Epithelial cell of prostate (primary cell): ENCODE data around the gene PCDHGA11.
A peak's percentile ranks its signal among the peaks of the same experiment; 100 is the strongest.
"Not testable (repeated sequence)": the region's sequence is repeated elsewhere in the genome, so short reads cannot be mapped to it uniquely, and the experiment has no call there.

Source experiments
- DNase-seq: peaks from one replicate; pipeline ENCODE4 v3.0.0-alpha.2; 2011; ENCODE audit warnings: low read depth, low spot score
- H3K27ac ChIP-seq: fragments of 450-650 bp; 2 replicates; pipeline ENCODE4 v1.5.1; 2017; ENCODE audit warnings: mild to moderate bottlenecking

The PCDHGA11 gene

DNA sequence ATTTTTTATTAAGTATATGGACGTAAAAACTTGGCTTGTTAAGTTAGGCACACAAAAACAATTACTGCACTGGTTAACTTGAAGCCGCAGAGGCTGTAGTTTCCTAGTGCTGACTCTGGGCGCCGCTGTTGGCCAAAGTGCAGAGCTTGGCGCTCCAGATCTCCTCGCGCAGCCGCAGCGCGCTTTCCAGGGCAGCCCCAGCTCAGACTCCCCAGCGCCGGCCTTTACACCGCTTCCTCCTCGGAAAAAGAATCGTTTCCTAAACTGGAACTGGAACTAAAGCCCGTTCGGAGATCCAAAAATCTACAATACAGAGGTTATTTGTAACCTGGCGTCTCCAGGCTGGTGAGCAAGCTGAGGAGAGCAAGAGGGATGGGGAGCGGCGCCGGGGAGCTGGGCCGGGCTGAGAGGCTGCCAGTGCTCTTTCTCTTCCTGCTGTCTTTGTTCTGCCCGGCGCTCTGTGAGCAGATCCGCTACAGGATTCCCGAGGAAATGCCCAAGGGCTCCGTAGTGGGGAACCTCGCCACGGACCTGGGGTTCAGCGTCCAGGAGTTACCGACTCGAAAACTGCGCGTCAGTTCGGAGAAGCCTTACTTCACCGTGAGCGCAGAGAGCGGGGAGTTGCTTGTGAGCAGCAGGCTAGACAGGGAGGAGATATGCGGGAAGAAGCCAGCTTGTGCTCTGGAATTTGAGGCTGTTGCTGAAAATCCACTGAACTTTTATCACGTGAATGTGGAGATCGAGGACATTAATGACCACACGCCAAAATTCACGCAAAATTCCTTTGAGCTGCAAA is 22.9 kb upstream of the PCDHGA11 start, which contains the start of gene PCDHGB5:
TSS of gene PCDHGB5 (plus strand) at position 192 of the 796 bp plus-strand sequence. CDS start at position 373, 181 bp downstream.
- H3K27ac ChIP-seq, DNase-seq: not testable (repeated sequence)

DNA sequence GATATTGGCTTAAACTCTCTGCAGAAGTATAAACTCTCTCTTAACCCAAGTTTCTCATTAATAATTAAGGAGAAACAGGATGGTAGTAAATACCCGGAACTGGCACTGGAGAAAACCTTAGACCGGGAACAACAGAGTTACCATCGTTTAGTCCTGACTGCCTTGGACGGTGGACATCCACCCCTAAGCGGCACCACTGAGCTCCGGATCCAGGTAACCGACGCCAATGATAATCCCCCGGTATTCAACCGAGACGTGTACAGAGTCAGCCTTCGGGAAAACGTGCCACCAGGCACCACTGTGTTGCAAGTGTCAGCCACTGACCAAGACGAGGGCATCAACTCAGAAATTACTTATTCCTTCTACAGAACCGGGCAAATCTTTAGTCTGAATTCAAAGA is 22.2 kb upstream of the PCDHGA11 start:
- no peak for DNase-seq
- H3K27ac ChIP-seq, result no peak overlapping the region

- DNase-seq, result no peak
- H3K27ac ChIP-seq, result no peak overlapping the region
These were observed 21.1 kb upstream of the PCDHGA11 start for GRCh38 chr5:141399555-141400258.

GRCh38 chr5:141402553-141403243 is 18.2 kb upstream of the PCDHGA11 start, which contains the start of gene PCDHGA9:
TSS of gene PCDHGA9 (plus strand) at chr5:141402778. CDS start at chr5:141402953, 175 bp downstream.
- no peak for DNase-seq
- no peak within 1 kb of the TSS for H3K27ac ChIP-seq

DNA sequence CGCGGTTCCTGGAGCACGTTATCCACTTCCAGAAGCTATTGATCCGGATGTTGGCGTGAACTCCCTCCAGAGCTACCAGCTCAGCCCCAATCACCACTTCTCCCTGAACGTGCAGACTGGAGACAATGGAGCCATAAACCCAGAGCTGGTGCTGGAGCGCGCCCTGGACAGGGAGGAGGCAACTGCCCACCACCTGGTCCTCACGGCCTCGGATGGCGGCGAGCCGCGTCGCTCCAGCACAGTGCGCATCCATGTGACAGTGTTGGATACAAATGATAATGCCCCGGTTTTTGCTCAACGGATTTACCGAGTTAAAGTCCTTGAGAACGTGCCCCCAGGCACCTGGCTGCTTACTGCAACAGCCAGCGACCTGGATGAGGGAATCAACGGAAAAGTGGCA is 17.5 kb upstream of the PCDHGA11 start:
- no peak overlapping the region for H3K27ac ChIP-seq
- no peak for DNase-seq

GRCh38 chr5:141407790-141408505 is 12.9 kb upstream of the PCDHGA11 start, which contains the start of gene PCDHGB6:
TSS of gene PCDHGB6 (plus strand) at chr5:141408021. CDS start at chr5:141408203, 182 bp downstream.
- not testable (repeated sequence) for H3K27ac ChIP-seq, DNase-seq

- DNase-seq, result no peak
- no peak overlapping the region for H3K27ac ChIP-seq
These were observed 11.1 kb upstream of the PCDHGA11 start for GRCh38 chr5:141409598-141410306.

DNA sequence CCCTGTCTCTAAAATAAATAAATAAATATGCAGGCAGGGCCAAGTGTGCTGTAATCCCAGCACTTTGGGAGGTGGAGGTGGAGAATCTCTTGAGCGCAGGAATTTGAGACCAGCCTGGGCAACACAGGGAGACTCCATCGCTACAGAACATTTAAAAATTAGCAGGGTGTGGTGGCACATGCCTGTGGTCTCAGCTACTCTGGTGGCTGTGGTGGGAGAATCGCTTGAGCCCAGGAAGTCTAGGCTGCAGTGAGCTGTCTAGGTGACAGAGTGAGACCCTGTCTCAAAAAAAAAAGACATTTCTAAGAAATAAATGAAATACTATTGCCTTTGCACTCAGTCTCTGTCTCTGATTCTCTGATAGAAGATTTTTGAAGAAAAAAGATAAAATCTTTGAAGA is 9.3 kb upstream of the PCDHGA11 start:
- DNase-seq, result no peak
- H3K27ac ChIP-seq, result no peak overlapping the region

DNA sequence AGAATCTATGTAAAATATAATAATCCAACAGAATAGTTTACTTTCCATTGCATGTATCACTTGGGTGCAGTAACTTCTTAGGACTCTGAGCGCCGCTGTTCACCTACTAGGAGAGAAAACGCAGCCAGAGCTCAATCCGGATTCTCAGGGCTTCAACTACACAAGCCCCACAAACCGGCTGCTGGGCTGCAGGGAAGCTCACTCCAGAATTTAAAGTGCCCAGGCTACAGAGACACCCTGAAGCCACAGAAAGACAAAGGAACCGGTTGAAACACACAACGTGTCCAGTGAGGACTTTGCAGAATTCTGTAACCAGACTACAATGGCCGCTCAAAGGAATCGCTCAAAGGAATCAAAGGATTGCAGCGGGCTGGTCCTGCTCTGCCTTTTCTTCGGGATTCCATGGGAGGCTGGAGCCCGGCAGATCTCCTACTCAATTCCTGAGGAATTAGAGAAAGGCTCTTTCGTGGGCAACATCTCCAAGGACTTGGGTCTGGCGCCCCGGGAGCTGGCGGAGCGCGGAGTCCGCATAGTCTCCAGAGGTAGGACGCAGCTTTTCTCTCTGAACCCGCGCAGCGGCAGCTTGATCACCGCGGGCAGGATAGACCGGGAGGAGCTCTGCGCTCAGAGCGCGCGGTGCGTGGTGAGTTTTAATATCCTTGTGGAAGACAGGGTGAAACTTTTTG is 7.9 kb upstream of the PCDHGA11 start, which contains the start of gene PCDHGA10:
TSS of gene PCDHGA10 (plus strand) at position 134 of the 686 bp plus-strand sequence. CDS start at position 323, 189 bp downstream.
- H3K27ac ChIP-seq, result no peak within 1 kb of the TSS
- DNase-seq, result no peak

DNA sequence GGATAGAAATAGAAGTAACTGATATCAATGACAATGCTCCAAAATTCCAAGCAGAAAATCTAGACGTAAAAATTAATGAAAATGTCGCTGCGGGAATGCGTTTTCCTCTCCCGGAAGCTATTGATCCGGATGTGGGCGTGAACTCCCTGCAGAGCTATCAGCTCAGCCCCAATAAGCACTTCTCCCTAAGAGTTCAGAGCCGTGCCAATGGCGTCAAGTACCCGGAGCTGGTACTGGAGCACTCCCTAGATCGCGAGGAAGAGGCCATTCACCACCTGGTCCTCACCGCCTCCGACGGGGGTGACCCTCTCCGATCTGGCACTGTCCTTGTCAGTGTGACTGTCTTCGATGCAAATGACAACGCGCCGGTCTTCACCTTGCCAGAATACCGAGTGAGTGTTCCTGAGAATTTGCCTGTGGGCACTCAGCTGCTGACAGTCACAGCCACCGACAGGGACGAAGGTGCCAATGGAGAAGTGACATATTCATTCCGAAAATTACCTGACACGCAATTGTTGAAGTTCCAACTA is 7.2 kb upstream of the PCDHGA11 start:
- no peak overlapping the region for H3K27ac ChIP-seq
- no peak for DNase-seq

DNA sequence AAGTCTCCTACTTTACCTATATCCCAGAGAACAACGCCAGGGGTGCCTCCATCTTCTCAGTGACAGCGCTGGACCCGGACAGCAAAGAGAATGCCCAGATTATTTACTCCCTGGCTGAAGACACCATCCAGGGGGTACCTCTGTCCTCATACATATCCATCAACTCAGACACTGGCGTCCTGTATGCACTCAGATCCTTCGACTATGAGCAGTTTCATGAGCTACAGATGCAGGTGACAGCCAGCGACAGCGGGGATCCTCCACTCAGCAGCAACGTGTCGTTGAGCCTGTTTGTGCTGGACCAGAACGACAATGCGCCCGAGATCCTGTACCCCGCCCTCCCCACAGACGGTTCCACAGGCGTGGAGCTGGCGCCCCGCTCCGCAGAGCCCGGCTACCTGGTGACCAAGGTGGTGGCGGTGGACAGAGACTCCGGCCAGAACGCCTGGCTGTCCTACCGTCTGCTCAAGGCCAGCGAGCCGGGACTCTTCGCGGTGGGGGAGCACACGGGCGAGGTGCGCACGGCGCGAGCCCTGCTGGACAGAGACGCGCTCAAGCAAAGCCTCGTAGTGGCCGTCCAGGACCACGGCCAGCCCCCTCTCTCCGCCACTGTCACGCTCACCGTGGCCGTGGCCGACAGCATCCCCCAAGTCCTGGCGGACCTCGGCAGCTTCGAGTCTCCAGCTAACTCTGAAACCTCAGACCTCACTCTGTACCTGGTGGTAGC is 6.1 kb upstream of the PCDHGA11 start:
- not testable (repeated sequence) for DNase-seq

DNA sequence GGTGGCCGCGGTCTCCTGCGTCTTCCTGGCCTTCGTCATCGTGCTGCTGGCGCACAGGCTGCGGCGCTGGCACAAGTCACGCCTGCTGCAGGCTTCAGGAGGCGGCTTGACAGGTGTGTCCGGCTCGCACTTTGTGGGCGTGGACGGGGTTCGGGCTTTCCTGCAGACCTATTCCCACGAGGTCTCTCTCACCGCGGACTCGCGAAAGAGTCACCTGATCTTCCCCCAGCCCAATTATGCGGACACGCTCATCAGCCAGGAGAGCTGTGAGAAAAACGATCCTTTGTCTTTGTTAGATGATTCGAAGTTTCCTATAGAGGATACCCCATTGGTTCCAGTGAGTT is 5.6 kb upstream of the PCDHGA11 start:
- not testable (repeated sequence) for H3K27ac ChIP-seq, DNase-seq

More for the DNA sequence above, 6.1 kb upstream of the PCDHGA11 start:
- H3K27ac ChIP-seq, result not testable (repeated sequence)

DNA sequence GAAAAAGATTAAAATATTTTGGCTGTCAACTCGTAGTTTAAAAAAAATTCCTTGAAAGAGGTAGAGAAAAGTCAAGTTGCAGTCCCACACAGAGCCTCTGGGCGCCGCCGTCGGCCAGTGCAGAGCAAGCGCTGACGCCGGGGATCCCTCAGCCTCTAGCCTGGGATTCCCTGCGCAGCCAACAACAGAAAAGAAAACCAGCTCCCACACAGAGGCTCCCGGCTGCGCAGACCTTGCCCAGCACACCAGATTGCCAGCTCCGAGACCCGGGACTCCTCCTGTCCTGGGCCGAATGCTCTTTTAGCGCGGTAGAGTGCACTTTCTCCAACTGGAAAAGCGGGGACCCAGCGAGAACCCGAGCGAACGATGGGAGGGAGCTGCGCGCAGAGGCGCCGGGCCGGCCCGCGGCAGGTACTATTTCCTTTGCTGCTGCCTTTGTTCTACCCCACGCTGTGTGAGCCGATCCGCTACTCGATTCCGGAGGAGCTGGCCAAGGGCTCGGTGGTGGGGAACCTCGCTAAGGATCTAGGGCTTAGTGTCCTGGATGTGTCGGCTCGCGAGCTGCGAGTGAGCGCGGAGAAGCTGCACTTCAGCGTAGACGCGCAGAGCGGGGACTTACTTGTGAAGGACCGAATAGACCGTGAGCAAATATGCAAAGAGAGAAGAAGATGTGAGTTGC is 3.2 kb upstream of the PCDHGA11 start, which contains the start of gene PCDHGB7:
TSS of gene PCDHGB7 (plus strand) at position 184 of the 679 bp plus-strand sequence. CDS start at position 367, 183 bp downstream.
- not testable (repeated sequence) for H3K27ac ChIP-seq
- peak; percentile 31 for DNase-seq

- no peak overlapping the region for H3K27ac ChIP-seq
- DNase-seq, result no peak
These were observed 1.6 kb upstream of the PCDHGA11 start for GRCh38 chr5:141419074-141419880.

- DNase-seq, result no peak
These were observed 621 bp downstream of the PCDHGA11 start for GRCh38 chr5:141421489-141421855.

GRCh38 chr5:141422742-141423291 is 2.0 kb downstream of the PCDHGA11 start:
- no peak for DNase-seq
- H3K27ac ChIP-seq, result no peak overlapping the region

More at GRCh38 chr5:141421489-141421855, 621 bp downstream of the PCDHGA11 start:
- H3K27ac ChIP-seq, result no peak overlapping the region
